Fibroblast of lung (primary cell): ENCODE measurements around the gene TFAP2D. TPM values are rescaled to one million over a fixed set of nuclear protein-coding genes. Genes with fewer than 3 reads are reported as not detected.

Experiments used
- DNase-seq, 2 donors: peaks; one replicate each; pipeline versions ENCODE4 v3.0.0 to v3.0.0-alpha.2; 2010; ENCODE audit warnings: low read depth in 2 of 2
- H2AFZ ChIP-seq: 2 replicates; pipeline ENCODE4 v1.5.1; 2012; ENCODE audit warnings: low read length, control low read depth, inconsistent platforms
- H3K27ac ChIP-seq: 2 replicates; pipeline ENCODE4 v1.5.1; 2011; ENCODE audit warnings: low read length, control low read depth; ENCODE audit not compliant: insufficient read depth
- H3K27me3 ChIP-seq: 2 replicates; pipeline ENCODE4 v1.5.1; 2011; ENCODE audit warnings: mild to moderate bottlenecking, low read length; ENCODE audit not compliant: control insufficient read depth, insufficient read depth
- H3K36me3 ChIP-seq: 2 replicates; pipeline ENCODE4 v1.5.1; 2011; ENCODE audit warnings: low read length; ENCODE audit not compliant: control insufficient read depth, insufficient read depth
- H3K4me1 ChIP-seq: 2 replicates; pipeline ENCODE4 v1.5.1; 2011; ENCODE audit warnings: low read length; ENCODE audit not compliant: control insufficient read depth, insufficient read depth; ENCODE audit errors: extremely low read depth
- H3K4me2 ChIP-seq: 2 replicates; pipeline ENCODE4 v1.5.1; 2011; ENCODE audit warnings: low read length, control low read depth; ENCODE audit not compliant: insufficient read depth; ENCODE audit errors: extremely low read depth
- H3K4me3 ChIP-seq, 4 experiments: fragments of 200-600 bp in 1 of 4; sonication (generic) in 1 of 4; replicated peaks in 1 of 4; 2 replicates each; pipeline ENCODE4 v1.5.1; 2011 to 2016; ENCODE audit warnings: low read length in 4 of 4, low read depth in 3 of 4, mild to moderate bottlenecking in 3 of 4, control low read depth in 2 of 4, inconsistent platforms in 1 of 4, mixed read lengths in 1 of 4; ENCODE audit not compliant: insufficient read depth in 1 of 4; ENCODE audit errors: control extremely low read depth in 1 of 4
- H3K79me2 ChIP-seq: 2 replicates; pipeline ENCODE4 v1.5.1; 2012; ENCODE audit warnings: mild to moderate bottlenecking, low read length, inconsistent platforms; ENCODE audit not compliant: control insufficient read depth, insufficient read depth
- H3K9ac ChIP-seq: 2 replicates; pipeline ENCODE4 v1.5.1; 2011; ENCODE audit warnings: mild to moderate bottlenecking, low read length, control low read depth; ENCODE audit not compliant: insufficient read depth
- H3K9me3 ChIP-seq: 2 replicates; pipeline ENCODE4 v1.5.1; 2012; ENCODE audit warnings: low read depth, low read length; ENCODE audit not compliant: control insufficient read depth, insufficient read depth
- H4K20me1 ChIP-seq: 2 replicates; pipeline ENCODE4 v1.5.1; 2011; ENCODE audit warnings: low read length; ENCODE audit not compliant: control insufficient read depth, insufficient read depth; ENCODE audit errors: extremely low read depth
- CTCF ChIP-seq, 2 donors: IDR thresholded peaks in 1 of 2; conservative IDR thresholded peaks in 1 of 2; 1 replicate in 1 of 2; 2 replicates in 1 of 2; pipeline ENCODE4 v1.5.1; 2011 to 2012; ENCODE audit warnings: low read length in 2 of 2, control low read depth in 1 of 2, inconsistent platforms in 1 of 2, low read depth in 1 of 2, mild to moderate bottlenecking in 1 of 2
- EZH2 ChIP-seq: IDR thresholded peaks from 2 replicates; pipeline ENCODE4 v1.5.1; 2012; ENCODE audit warnings: low read length, control low read depth, mild to moderate bottlenecking; ENCODE audit errors: missing control alignments
- polyA plus RNA-seq, 2 donors: library from polyadenylated mRNA; depleted of rRNA in 1 of 2; stranded (reverse) in 1 of 2; unstranded in 1 of 2; fragments of >200 nt; gene quantifications; 2 replicates each; pipeline ENCODE4 v1.2.1, GENCODE V29; 2011 to 2012; ENCODE audit warnings: missing spikeins in 1 of 2
- total RNA-seq: library from RNA; depleted of rRNA; stranded (reverse); fragments of >200 nt; gene quantifications from 2 replicates; pipeline ENCODE4 v1.2.1, GENCODE V29; 2014

TFAP2D gene
- total and polyA plus RNA-seq, 2 donors (not counting 1 experiment from before 2014, with no cell fraction given), result not detected

- TF ChIP-seq CTCF (conservative IDR thresholded peaks at IDR 0.05 in 1 of 2, IDR thresholded peaks at IDR 0.05 in 1 of 2; ENCODE audit: low read depth in 1 of 2, low read length in 2 of 2) (no peak), EZH2 (no peak)
- no peak overlapping the region for H3K4me3 ChIP-seq
- no peak overlapping the region for H2AFZ ChIP-seq
- H3K27ac ChIP-seq, result no peak overlapping the region
- H3K79me2 ChIP-seq, result no peaks in the 10 kb centered on the region
- no peak overlapping the region for H3K9ac ChIP-seq
- H3K9me3 ChIP-seq, result no peaks in the 10 kb centered on the region
- no peak for DNase-seq
- no peak overlapping the region for H3K4me2 ChIP-seq
- no peaks in the 10 kb centered on the region for H3K36me3 ChIP-seq
- H3K27me3 ChIP-seq, result no peaks in the 10 kb centered on the region
- H3K4me1 ChIP-seq, result no peaks in the 10 kb centered on the region
- no peaks in the 10 kb centered on the region for H4K20me1 ChIP-seq
Measured at GRCh38 chr6:50681213-50681824, 32.0 kb upstream of the TFAP2D start.

- Histone ChIP-seq H3K4me3 (no peak overlapping the region), H3K27ac (no peak overlapping the region), H2AFZ (no peak overlapping the region), H3K4me2 (no peak overlapping the region), H3K36me3 (no peaks in the 10 kb centered on the region), H3K9me3 (no peaks in the 10 kb centered on the region), H3K9ac (no peak overlapping the region), H4K20me1 (no peaks in the 10 kb centered on the region), H3K79me2 (no peaks in the 10 kb centered on the region), H3K4me1 (no peaks in the 10 kb centered on the region), H3K27me3 (no peaks in the 10 kb centered on the region)
- no peak for TF ChIP-seq CTCF (conservative IDR thresholded peaks at IDR 0.05 in 1 of 2, IDR thresholded peaks at IDR 0.05 in 1 of 2; ENCODE audit: low read depth in 1 of 2, low read length in 2 of 2)
- TF ChIP-seq EZH2, result no peak
- no peak for DNase-seq
Measured at GRCh38 chr6:50689210-50689609, 24.1 kb upstream of the TFAP2D start.

GRCh38 chr6:50691814-50692495 lies 21.4 kb upstream of the TFAP2D start:
- H3K27me3 ChIP-seq, result no peaks in the 10 kb centered on the region
- H3K9ac ChIP-seq, result no peak overlapping the region
- no peak overlapping the region for H2AFZ ChIP-seq
- no peak for DNase-seq
- H3K9me3 ChIP-seq, result no peaks in the 10 kb centered on the region
- H3K4me2 ChIP-seq, result no peak overlapping the region
- no peaks in the 10 kb centered on the region for H3K36me3 ChIP-seq
- no peaks in the 10 kb centered on the region for H4K20me1 ChIP-seq
- no peak overlapping the region for H3K27ac ChIP-seq
- no peaks in the 10 kb centered on the region for H3K4me1 ChIP-seq
- no peak for TF ChIP-seq EZH2
- TF ChIP-seq CTCF (conservative IDR thresholded peaks at IDR 0.05 in 1 of 2, IDR thresholded peaks at IDR 0.05 in 1 of 2; ENCODE audit: low read depth in 1 of 2, low read length in 2 of 2), result no peak
- H3K79me2 ChIP-seq, result no peaks in the 10 kb centered on the region
- no peak overlapping the region for H3K4me3 ChIP-seq
